HUDEP-2 (cell line): Measurements from ENCODE around the gene CHN1.

Source experiments
- DNase-seq, 76 experiments: peaks; one replicate each; lab custom pipeline; 2025; ENCODE audit not compliant: unreplicated experiment in 76 of 76; lab: John Stamatoyannopoulos, UW

CHN1 gene

GRCh38 chr2:174792309-174793025, 212.7 kb downstream of the CHN1 start:
- DNase-seq, result no peak

GRCh38 chr2:174791746-174792280, 213.4 kb downstream of the CHN1 start:
- DNase-seq, result no peak

GRCh38 chr2:174791020-174791419, 214.2 kb downstream of the CHN1 start:
- DNase-seq, result no peak

GRCh38 chr2:174789001-174789400, 216.2 kb downstream of the CHN1 start:
- no peak for DNase-seq

GRCh38 chr2:174788291-174788929, 216.8 kb downstream of the CHN1 start:
- DNase-seq, result peak in 3 of 76 experiments; percentile 8 to 10 (median 8)

- peak in 5 of 76 experiments; percentile 2 to 47 (median 11) for DNase-seq
These were observed 217.5 kb downstream of the CHN1 start for GRCh38 chr2:174787487-174788205.

- no peak for DNase-seq
These were observed 219.0 kb downstream of the CHN1 start for GRCh38 chr2:174786066-174786725.

GRCh38 chr2:174785481-174785880, 219.7 kb downstream of the CHN1 start:
- DNase-seq, result no peak

- no peak for DNase-seq
These were observed 220.3 kb downstream of the CHN1 start for GRCh38 chr2:174784909-174785308.

- DNase-seq, result no peak
These were observed 220.9 kb downstream of the CHN1 start for GRCh38 chr2:174784316-174784715.

- DNase-seq, result no peak
These were observed 223.2 kb downstream of the CHN1 start for GRCh38 chr2:174781996-174782395.

GRCh38 chr2:174781298-174781697, 223.9 kb downstream of the CHN1 start:
- no peak for DNase-seq

GRCh38 chr2:174780856-174781255, 224.3 kb downstream of the CHN1 start:
- DNase-seq, result no peak

- no peak for DNase-seq
These were observed 224.9 kb downstream of the CHN1 start for GRCh38 chr2:174780191-174780840.

- DNase-seq, result no peak
These were observed 225.7 kb downstream of the CHN1 start for GRCh38 chr2:174779361-174779928.

- peak in 9 of 76 experiments; percentile 13 to 51 (median 19) for DNase-seq
These were observed 226.8 kb downstream of the CHN1 start for GRCh38 chr2:174778085-174778981.

GRCh38 chr2:174777347-174778084, 227.7 kb downstream of the CHN1 start:
- DNase-seq, result no peak

- no peak for DNase-seq
These were observed 228.5 kb downstream of the CHN1 start for GRCh38 chr2:174776675-174777074.
